ENCODE results near the gene HAL.

- TF ChIP-seq ZBTB42 (CRISPR knock-in tag; IDR thresholded peaks at IDR 0.05) (no peak), CREM (IDR thresholded peaks at IDR 0.05) (no peak), CREM (CRISPR knock-in tag; IDR thresholded peaks at IDR 0.05) (no peak), ELF3 (CRISPR knock-in tag; IDR thresholded peaks at IDR 0.05) (no peak), EZH2 (conservative IDR thresholded peaks at IDR 0.05; ENCODE audit: low read depth, low read length) (no peak)
Measured at GRCh38 chr12:96033549-96034389, 37.6 kb upstream of the HAL start.
